Activated CD8-positive, alpha-beta memory T cell treated with anti-CD3 and anti-CD28 coated beads, Interleukin-2, amount 50 U/mL, for 48 hours (primary cell): ENCODE data around the gene ACOT2.
"Not testable (repeated sequence)": the region's sequence is repeated elsewhere in the genome, so short reads cannot be mapped to it uniquely, and the experiment has no call there.

ENCODE experiments used
- DNase-seq: peaks from one replicate; pipeline ENCODE4 v3.0.0-alpha.2; 2020

Gene ACOT2

GRCh38 chr14:73568886-73569184 is 178 bp upstream of the ACOT2 start:
- not testable (repeated sequence) for DNase-seq

- DNase-seq: peak; percentile 81
These were observed 1.9 kb downstream of the ACOT2 start for GRCh38 chr14:73570913-73571312.

GRCh38 chr14:73573034-73573433 is 4.0 kb downstream of the ACOT2 start:
- not testable (repeated sequence) for DNase-seq

GRCh38 chr14:73573740-73574139 is 4.7 kb downstream of the ACOT2 start:
- DNase-seq: not testable (repeated sequence)

- not testable (repeated sequence) for DNase-seq
These were observed 5.2 kb downstream of the ACOT2 start for GRCh38 chr14:73574251-73574650.

- no peak for DNase-seq
These were observed 7.4 kb downstream of the ACOT2 start for GRCh38 chr14:73576391-73576790.

GRCh38 chr14:73577214-73577613 is 8.2 kb downstream of the ACOT2 start:
- DNase-seq: not testable (repeated sequence)

GRCh38 chr14:73582102-73582979 is 13.3 kb downstream of the ACOT2 start:
- DNase-seq: not testable (repeated sequence)

- DNase-seq: no peak
These were observed 19.7 kb downstream of the ACOT2 start for GRCh38 chr14:73588695-73589094.

GRCh38 chr14:73589116-73589515 is 20.1 kb downstream of the ACOT2 start:
- no peak for DNase-seq

- not testable (repeated sequence) for DNase-seq
These were observed 21.6 kb downstream of the ACOT2 start for GRCh38 chr14:73590673-73591004.

- peak; percentile 75 for DNase-seq
These were observed 22.9 kb downstream of the ACOT2 start, which contains the start of gene ACOT4 for GRCh38 chr14:73591690-73592449. Gene ACOT4, plus strand, starts transcription at chr14:73591873. Its CDS starts 87 bp downstream, at chr14:73591960.

- DNase-seq: no peak
These were observed 25.5 kb downstream of the ACOT2 start for GRCh38 chr14:73594491-73594890.

GRCh38 chr14:73599499-73599898 is 30.5 kb downstream of the ACOT2 start:
- DNase-seq: no peak

GRCh38 chr14:73602994-73603393 is 34.0 kb downstream of the ACOT2 start:
- no peak for DNase-seq

GRCh38 chr14:73606271-73606670 is 37.3 kb downstream of the ACOT2 start:
- no peak for DNase-seq

- DNase-seq: no peak
These were observed 38.2 kb downstream of the ACOT2 start for GRCh38 chr14:73607241-73607640.

- DNase-seq: no peak
These were observed 41.7 kb downstream of the ACOT2 start for GRCh38 chr14:73610687-73611086.

- DNase-seq: peak; percentile 86
These were observed 43.5 kb downstream of the ACOT2 start, which contains the start of gene ACOT6 for GRCh38 chr14:73612339-73613045. Gene ACOT6, plus strand, starts transcription at chr14:73612517. Its CDS starts 55 bp downstream, at chr14:73612572.

GRCh38 chr14:73613046-73613383 is 44.0 kb downstream of the ACOT2 start:
- DNase-seq: no peak

- DNase-seq: no peak
These were observed 44.5 kb downstream of the ACOT2 start for GRCh38 chr14:73613419-73613963.

- no peak for DNase-seq
These were observed 47.8 kb downstream of the ACOT2 start for GRCh38 chr14:73616831-73617230.

- DNase-seq: no peak
These were observed 50.5 kb downstream of the ACOT2 start for GRCh38 chr14:73619524-73619923.
